ENCODE data around the gene CORO2A.

The CORO2A gene

GRCh38 chr9:98208635-98209034 is 16.2 kb upstream of the CORO2A start:
- TF ChIP-seq CTCF (IDR thresholded peaks at IDR 0.05; ENCODE audit: low read length), result no peak
- TF ChIP-seq EZH2 (IDR thresholded peaks at IDR 0.05; ENCODE audit: borderline replicate concordance, low read length), result no peak
- H3K27ac ChIP-seq (ENCODE audit: low read depth, low read length, poor library complexity, severe bottlenecking), result no peak overlapping the region
- no peaks in the 10 kb centered on the region for H3K27me3 ChIP-seq (ENCODE audit: insufficient read depth, low read length)
- peaks cover 13% of the 10 kb centered on the region for H3K4me1 ChIP-seq (ENCODE audit: insufficient read depth, low read length, severe bottlenecking)
- H3K4me2 ChIP-seq (ENCODE audit: low read length), result no peak overlapping the region
- no peak overlapping the region for H3K9ac ChIP-seq (ENCODE audit: low read length)
- H2AFZ ChIP-seq (ENCODE audit: low read length), result no peak overlapping the region
- no peaks in the 10 kb centered on the region for H3K9me3 ChIP-seq (ENCODE audit: low read length)
- H3K9me2 ChIP-seq (ENCODE audit: low read depth, low read length), result no peaks in the 10 kb centered on the region
- H3K36me3 ChIP-seq (ENCODE audit: insufficient read depth, low read length), result no peaks in the 10 kb centered on the region; the same call in 1 of the 2 replicates
- no peaks in the 10 kb centered on the region for H3F3A ChIP-seq (ENCODE audit: insufficient read depth, low read length)
- no peaks in the 10 kb centered on the region for H3K79me2 ChIP-seq (ENCODE audit: insufficient read depth, low read length)
- no peaks in the 10 kb centered on the region for H4K20me1 ChIP-seq (ENCODE audit: insufficient read depth, low read length)
- H3K4me3 ChIP-seq (ENCODE audit: low read depth, low read length, poor library complexity, severe bottlenecking), result no peak overlapping the region

GRCh38 chr9:98207606-98208005 is 15.2 kb upstream of the CORO2A start:
- Histone ChIP-seq H3K79me2 (ENCODE audit: insufficient read depth, low read length) (no peaks in the 10 kb centered on the region), H3F3A (ENCODE audit: insufficient read depth, low read length) (no peaks in the 10 kb centered on the region), H3K9me3 (ENCODE audit: low read length) (no peaks in the 10 kb centered on the region), H2AFZ (ENCODE audit: low read length) (no peak overlapping the region), H3K9ac (ENCODE audit: low read length) (no peak overlapping the region), H3K4me3 (ENCODE audit: low read depth, low read length, poor library complexity, severe bottlenecking) (no peak overlapping the region), H4K20me1 (ENCODE audit: insufficient read depth, low read length) (no peaks in the 10 kb centered on the region), H3K9me2 (ENCODE audit: low read depth, low read length) (no peaks in the 10 kb centered on the region), H3K4me1 (ENCODE audit: insufficient read depth, low read length, severe bottlenecking) (peaks cover 13% of the 10 kb centered on the region), H3K27me3 (ENCODE audit: insufficient read depth, low read length) (no peaks in the 10 kb centered on the region), H3K4me2 (ENCODE audit: low read length) (no peak overlapping the region), H3K36me3 (ENCODE audit: insufficient read depth, low read length) (no peaks in the 10 kb centered on the region; the same call in 1 of the 2 replicates), H3K27ac (ENCODE audit: low read depth, low read length, poor library complexity, severe bottlenecking) (no peak overlapping the region)
- peak; percentile 20; the same call in 1 of the 2 replicates for TF ChIP-seq CTCF (IDR thresholded peaks at IDR 0.05; ENCODE audit: low read length)
- no peak for TF ChIP-seq EZH2 (IDR thresholded peaks at IDR 0.05; ENCODE audit: borderline replicate concordance, low read length)

- Histone ChIP-seq H3K36me3 (ENCODE audit: insufficient read depth, low read length) (no peaks in the 10 kb centered on the region; the same call in 1 of the 2 replicates), H3K9ac (ENCODE audit: low read length) (no peak overlapping the region), H3K27ac (ENCODE audit: low read depth, low read length, poor library complexity, severe bottlenecking) (no peak overlapping the region), H2AFZ (ENCODE audit: low read length) (no peak overlapping the region), H3K4me3 (ENCODE audit: low read depth, low read length, poor library complexity, severe bottlenecking) (no peak overlapping the region), H4K20me1 (ENCODE audit: insufficient read depth, low read length) (no peaks in the 10 kb centered on the region), H3K9me2 (ENCODE audit: low read depth, low read length) (no peaks in the 10 kb centered on the region), H3K4me1 (ENCODE audit: insufficient read depth, low read length, severe bottlenecking) (peaks cover 13% of the 10 kb centered on the region), H3K4me2 (ENCODE audit: low read length) (no peak overlapping the region), H3K9me3 (ENCODE audit: low read length) (no peaks in the 10 kb centered on the region), H3K79me2 (ENCODE audit: insufficient read depth, low read length) (no peaks in the 10 kb centered on the region), H3F3A (ENCODE audit: insufficient read depth, low read length) (no peaks in the 10 kb centered on the region), H3K27me3 (ENCODE audit: insufficient read depth, low read length) (no peaks in the 10 kb centered on the region)
- TF ChIP-seq EZH2 (IDR thresholded peaks at IDR 0.05; ENCODE audit: borderline replicate concordance, low read length), result no peak
- TF ChIP-seq CTCF (IDR thresholded peaks at IDR 0.05; ENCODE audit: low read length), result no peak
These were observed 14.3 kb upstream of the CORO2A start for GRCh38 chr9:98206754-98207153.
